ENCODE measurements around the gene SPRY2.

SPRY2 gene, protein sequence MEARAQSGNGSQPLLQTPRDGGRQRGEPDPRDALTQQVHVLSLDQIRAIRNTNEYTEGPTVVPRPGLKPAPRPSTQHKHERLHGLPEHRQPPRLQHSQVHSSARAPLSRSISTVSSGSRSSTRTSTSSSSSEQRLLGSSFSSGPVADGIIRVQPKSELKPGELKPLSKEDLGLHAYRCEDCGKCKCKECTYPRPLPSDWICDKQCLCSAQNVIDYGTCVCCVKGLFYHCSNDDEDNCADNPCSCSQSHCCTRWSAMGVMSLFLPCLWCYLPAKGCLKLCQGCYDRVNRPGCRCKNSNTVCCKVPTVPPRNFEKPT

GRCh38 chr13:80341101-80341755, at the start of gene SPRY2:
Gene SPRY2, minus strand, starts transcription at chr13:80341126. Its CDS starts 3,421 bp downstream, at chr13:80337705.
- Histone ChIP-seq H3K9me3 (ENCODE audit: severe bottlenecking) (no peaks in the 10 kb centered on the region), H3K4me3 (ENCODE audit: low read depth, low read length) (peak within 1 kb of the TSS; percentile 91), H3K27me3 (ENCODE audit: insufficient read depth, low read depth, severe bottlenecking) (no peaks in the 10 kb centered on the region), H3K36me3 (no peaks in the 10 kb centered on the region), H3K27ac (peak within 1 kb of the TSS; percentile 69)
- DNase-seq: peak; percentile 77
- no peak for TF ChIP-seq CTCF (IDR thresholded peaks at IDR 0.05; ENCODE audit: low read depth, low read length)

- H3K27me3 ChIP-seq (ENCODE audit: insufficient read depth, low read depth, severe bottlenecking): no peaks in the 10 kb centered on the region
- no peaks in the 10 kb centered on the region for H3K9me3 ChIP-seq (ENCODE audit: severe bottlenecking)
- no peak for TF ChIP-seq CTCF (IDR thresholded peaks at IDR 0.05; ENCODE audit: low read depth, low read length)
- no peaks in the 10 kb centered on the region for H3K36me3 ChIP-seq
- no peak for DNase-seq
- no peak overlapping the region for H3K27ac ChIP-seq
- no peak overlapping the region for H3K4me3 ChIP-seq (ENCODE audit: low read depth, low read length)
Measured at GRCh38 chr13:80390338-80390737, 49.4 kb upstream of the SPRY2 start.

DNA sequence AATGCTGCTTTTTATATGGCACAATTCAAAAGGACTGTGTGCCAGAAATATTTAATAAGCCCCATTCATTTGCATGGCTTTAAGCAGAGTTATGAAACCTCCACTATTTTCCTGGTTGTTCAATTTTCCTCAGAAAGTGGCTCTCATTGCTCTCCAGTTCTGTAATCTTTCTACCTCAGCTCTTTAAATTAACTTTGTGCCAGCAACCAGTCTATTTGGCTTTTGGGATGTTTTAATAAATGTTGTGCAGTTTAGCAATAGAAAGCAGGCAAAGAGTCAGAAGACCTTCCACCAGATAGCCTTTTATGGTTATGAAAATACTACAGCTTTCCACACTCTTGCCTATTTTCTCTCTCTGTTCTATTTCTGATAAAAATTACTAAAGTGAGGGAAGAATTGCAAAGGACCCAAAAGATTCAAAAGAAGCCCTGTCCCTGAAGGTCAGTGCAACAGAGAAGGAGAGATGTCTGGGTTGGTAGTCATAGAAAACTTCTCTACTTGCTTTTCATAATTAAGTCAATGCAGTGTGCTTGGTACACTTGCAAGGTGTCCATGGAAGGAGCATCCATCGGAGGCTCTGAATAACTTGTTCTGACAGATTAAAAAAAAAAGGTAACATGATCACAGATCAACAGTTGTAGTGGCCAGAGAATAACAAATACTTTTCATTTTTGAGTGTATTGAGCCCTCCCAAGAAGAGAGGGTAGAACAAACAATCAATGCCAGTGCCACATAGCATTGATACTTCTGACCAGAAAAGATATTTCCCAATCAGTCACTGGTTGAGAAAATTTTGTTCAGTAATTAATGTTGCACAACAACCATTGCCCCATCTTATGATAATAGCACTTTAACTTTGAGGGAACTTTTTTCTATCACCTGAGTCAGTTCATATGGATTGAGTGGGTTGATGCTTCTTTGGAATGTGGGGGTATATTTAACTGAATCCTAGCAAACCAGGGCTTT, 48.4 kb upstream of the SPRY2 start:
- no peaks in the 10 kb centered on the region for H3K27me3 ChIP-seq (ENCODE audit: insufficient read depth, low read depth, severe bottlenecking)
- H3K27ac ChIP-seq: no peak overlapping the region
- no peaks in the 10 kb centered on the region for H3K9me3 ChIP-seq (ENCODE audit: severe bottlenecking)
- TF ChIP-seq CTCF (IDR thresholded peaks at IDR 0.05; ENCODE audit: low read depth, low read length): no peak
- H3K4me3 ChIP-seq (ENCODE audit: low read depth, low read length): no peak overlapping the region
- no peak for DNase-seq
- H3K36me3 ChIP-seq: no peaks in the 10 kb centered on the region

- H3K27ac ChIP-seq: no peak overlapping the region
- H3K36me3 ChIP-seq: no peaks in the 10 kb centered on the region
- no peak overlapping the region for H3K4me3 ChIP-seq (ENCODE audit: low read depth, low read length)
- no peak for DNase-seq
- no peak for TF ChIP-seq CTCF (IDR thresholded peaks at IDR 0.05; ENCODE audit: low read depth, low read length)
- H3K9me3 ChIP-seq (ENCODE audit: severe bottlenecking): no peaks in the 10 kb centered on the region
- H3K27me3 ChIP-seq (ENCODE audit: insufficient read depth, low read depth, severe bottlenecking): no peaks in the 10 kb centered on the region
Measured at GRCh38 chr13:80388506-80388905, 47.6 kb upstream of the SPRY2 start.

DNA sequence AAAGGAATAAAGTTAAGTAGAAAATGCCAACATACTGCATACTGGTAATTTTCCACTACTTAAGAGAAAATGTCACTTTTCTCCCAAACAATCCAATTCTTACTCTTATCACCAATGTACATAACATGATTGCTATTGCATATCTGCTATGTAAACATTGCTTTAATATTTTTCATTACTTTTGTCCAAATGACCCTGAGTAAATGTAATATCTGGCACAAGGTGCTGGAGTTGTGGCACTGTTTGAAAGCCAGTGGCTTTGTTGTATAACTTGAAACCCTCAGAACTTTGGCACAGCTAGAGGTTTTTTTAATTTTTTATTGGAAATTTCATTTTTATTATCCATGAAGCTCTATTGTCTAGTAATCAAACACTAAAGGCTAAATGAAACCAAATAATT, 45.7 kb upstream of the SPRY2 start:
- no peaks in the 10 kb centered on the region for H3K36me3 ChIP-seq
- no peaks in the 10 kb centered on the region for H3K27me3 ChIP-seq (ENCODE audit: insufficient read depth, low read depth, severe bottlenecking)
- no peak for DNase-seq
- TF ChIP-seq CTCF (IDR thresholded peaks at IDR 0.05; ENCODE audit: low read depth, low read length): no peak
- no peaks in the 10 kb centered on the region for H3K9me3 ChIP-seq (ENCODE audit: severe bottlenecking)
- no peak overlapping the region for H3K4me3 ChIP-seq (ENCODE audit: low read depth, low read length)
- no peak overlapping the region for H3K27ac ChIP-seq

Data from WERI-Rb-1 (cell line).